Heart right ventricle (tissue), 16 donors: ENCODE results near the gene PABPN1. TPM values are rescaled to one million over a fixed set of nuclear protein-coding genes. Genes with fewer than 3 reads are reported as not detected.
"Not testable (repeated sequence)": the region's sequence is repeated elsewhere in the genome, so short reads cannot be mapped to it uniquely, and the experiment has no call there.

Source experiments
- ATAC-seq, 8 donors: fragments of 200-7000 bp; cut with Tn5 transposase; one replicate each; pipeline ENCODE4 v1.9.1; 2020; ENCODE audit warnings: mild to moderate bottlenecking in 8 of 8, moderate library complexity in 8 of 8, moderate number of reproducible peaks in 1 of 8
- DNase-seq, 2 donors: peaks; one replicate each; pipeline ENCODE4 v3.0.0-alpha.2; 2020
- H3K27ac ChIP-seq, 10 donors: fragments of 200-600 bp; sonication (generic) in 2 of 10; one replicate each; pipeline versions ENCODE4 v1.5.0 to v1.8.0; 2020 to 2022; ENCODE audit warnings: mild to moderate bottlenecking in 3 of 10
- H3K27me3 ChIP-seq, 7 donors: fragments of 200-600 bp; one replicate each; pipeline ENCODE4 v1.8.0; 2021 to 2022; ENCODE audit warnings: mild to moderate bottlenecking in 2 of 7
- H3K36me3 ChIP-seq, 9 donors: fragments of 200-600 bp; sonication (generic) in 1 of 9; one replicate each; pipeline versions ENCODE4 v1.5.0 to v1.8.0; 2020 to 2022; ENCODE audit warnings: mild to moderate bottlenecking in 2 of 9
- H3K4me1 ChIP-seq, 9 donors: fragments of 200-600 bp; sonication (generic) in 1 of 9; one replicate each; pipeline versions ENCODE4 v1.5.0 to v1.8.0; 2020 to 2022; ENCODE audit warnings: mild to moderate bottlenecking in 4 of 9
- H3K4me3 ChIP-seq, 10 donors: fragments of 200-600 bp; sonication (generic) in 2 of 10; one replicate each; pipeline versions ENCODE4 v1.5.0 to v1.8.0; 2020 to 2022; ENCODE audit warnings: mild to moderate bottlenecking in 7 of 10, moderate library complexity in 2 of 10
- H3K9me3 ChIP-seq, 11 donors: fragments of 200-600 bp in 10 of 11; sonication (generic) in 2 of 11; one replicate each; pipeline versions ENCODE4 v1.5.0 to v1.8.0; 2013 to 2022; ENCODE audit warnings: mild to moderate bottlenecking in 2 of 11, control low read depth in 1 of 11, moderate library complexity in 1 of 11
- WGBS, 2 donors: extraction: QIAGEN DNeasy Blood & Tissue Kit; methylation state at CpG; one replicate each; pipeline ENCODE4 v1.1.7; 2013; ENCODE audit warnings: inconsistent platforms in 1 of 2; 5-methylcytosine and 5-hydroxymethylcytosine counted together
- intact Hi-C, 10 donors: fragments of 100-400 bp; cut with DNase I; formaldehyde crosslinking; loops; one replicate each; pipeline versions ENCODE4 v1.11.1 to v1.14.2; 2022
- long read RNA-seq, 3 donors: library from polyadenylated mRNA; unstranded; transcript quantifications; one replicate each; pipeline ENCODE4 v2.0.0, GENCODE V29; 2020 to 2021
- polyA plus RNA-seq, 2 donors: library from polyadenylated mRNA; stranded (reverse); fragments of 200-250 nt; gene quantifications; one replicate each; pipeline ENCODE4 v1.2.3, GENCODE V29; 2013
- total RNA-seq, 10 donors: library from RNA; stranded (reverse); fragmentation: NEBNext Ultra II Directional in 3 of 10; extraction: Animal tissue kit (Norgen Biotek cat#: 25700) in 3 of 10; gene quantifications; one replicate each; pipeline versions ENCODE4 v1.2.1 to v1.2.4, GENCODE V29; 2021 to 2023
- TF ChIP-seq, protein P1 (sequence below), 9 donors: fragments of 200-600 bp; sonication (generic) in 2 of 9; IDR thresholded peaks; one replicate each; pipeline versions ENCODE4 v1.5.0 to v1.8.0; 2021 to 2022; ENCODE audit warnings: antibody characterized with exemption in 9 of 9, mild to moderate bottlenecking in 5 of 9, moderate library complexity in 1 of 9
- donor health status: Arrhythmogenic right ventricular cardiomyopathy.
- donor health status: ischemic (EF 13 %, LVEDD 7.1; RV severe dilation, severe dysfunction).
- donor health status: healthy with polysubstance abuse.
- donor health status: DM: no; HTN: yes; CAD: no.
- donor health status: DM: no; HTN: no; CAD: no.
- donor health status: ischemic (EF 25% LVEDD 6.9; RV normal size, moderate dysfunction).
- donor health status: ischemic (EF 25% LVEDD 5.7; RV mildly dilated, moderate dysfunction).
- donor health status: healthy.
- donor health status: DM: yes; HTN: yes; CAD: no.
- donor health status: Ischemic cardiomyopathy.
- donor health status: ischemic (EF 35%, LVEDD 5.7; RV mildly dilated, moderate dysfunction).
- donor health status: nonischemic (EF 11% LVEDD 7.7; RV severe dilation, severe dysfunction).
- donor health status: DM: yes; HTN: yes; CAD: no.
- donor health status: PGD.
- donor health status: ischemic (EF 29% LVEDD 5.4; RV normal size, mild dysfunction).
- donor health status: nonischemic (EF 23%, LVEDD 6.1; RV moderate dilation, normal function).

Gene PABPN1, protein sequence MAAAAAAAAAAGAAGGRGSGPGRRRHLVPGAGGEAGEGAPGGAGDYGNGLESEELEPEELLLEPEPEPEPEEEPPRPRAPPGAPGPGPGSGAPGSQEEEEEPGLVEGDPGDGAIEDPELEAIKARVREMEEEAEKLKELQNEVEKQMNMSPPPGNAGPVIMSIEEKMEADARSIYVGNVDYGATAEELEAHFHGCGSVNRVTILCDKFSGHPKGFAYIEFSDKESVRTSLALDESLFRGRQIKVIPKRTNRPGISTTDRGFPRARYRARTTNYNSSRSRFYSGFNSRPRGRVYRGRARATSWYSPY
- total RNA-seq (10 to 100 TPM; 57.0 to 96.1 (median 67.8) TPM), polyA plus RNA-seq (100 to 1,000 TPM in 1 of 2 donors, 10 to 100 TPM in 1; 67.0 to 196 TPM)
- long read RNA-seq, donor 1, transcript PABPN1-202 (6 exons, 2,768 nt) = minor isoform, 5 of 65 reads
- long read RNA-seq, donor 1, transcript PABPN1-201 (7 exons, 2,001 nt) = major isoform, 38 of 65 reads
- long read RNA-seq, donor 1, partial matches to known transcripts = 6 of 65 reads
- long read RNA-seq, donor 1, other reads (novel, unspliced or antisense) = 14 of 65 reads
- long read RNA-seq, donor 2, transcript PABPN1-202 (6 exons, 2,768 nt) = minor isoform, 6 of 49 reads
- long read RNA-seq, donor 2, transcript PABPN1-201 (7 exons, 2,001 nt) = major isoform, 18 of 49 reads
- long read RNA-seq, donor 2, partial matches to known transcripts = 5 of 49 reads
- long read RNA-seq, donor 2, other reads (novel, unspliced or antisense) = 19 of 49 reads
- long read RNA-seq, donor 3, partial matches to known transcripts = 1 of 22 reads
- long read RNA-seq, donor 3, other reads (novel, unspliced or antisense) = 21 of 22 reads

DNA sequence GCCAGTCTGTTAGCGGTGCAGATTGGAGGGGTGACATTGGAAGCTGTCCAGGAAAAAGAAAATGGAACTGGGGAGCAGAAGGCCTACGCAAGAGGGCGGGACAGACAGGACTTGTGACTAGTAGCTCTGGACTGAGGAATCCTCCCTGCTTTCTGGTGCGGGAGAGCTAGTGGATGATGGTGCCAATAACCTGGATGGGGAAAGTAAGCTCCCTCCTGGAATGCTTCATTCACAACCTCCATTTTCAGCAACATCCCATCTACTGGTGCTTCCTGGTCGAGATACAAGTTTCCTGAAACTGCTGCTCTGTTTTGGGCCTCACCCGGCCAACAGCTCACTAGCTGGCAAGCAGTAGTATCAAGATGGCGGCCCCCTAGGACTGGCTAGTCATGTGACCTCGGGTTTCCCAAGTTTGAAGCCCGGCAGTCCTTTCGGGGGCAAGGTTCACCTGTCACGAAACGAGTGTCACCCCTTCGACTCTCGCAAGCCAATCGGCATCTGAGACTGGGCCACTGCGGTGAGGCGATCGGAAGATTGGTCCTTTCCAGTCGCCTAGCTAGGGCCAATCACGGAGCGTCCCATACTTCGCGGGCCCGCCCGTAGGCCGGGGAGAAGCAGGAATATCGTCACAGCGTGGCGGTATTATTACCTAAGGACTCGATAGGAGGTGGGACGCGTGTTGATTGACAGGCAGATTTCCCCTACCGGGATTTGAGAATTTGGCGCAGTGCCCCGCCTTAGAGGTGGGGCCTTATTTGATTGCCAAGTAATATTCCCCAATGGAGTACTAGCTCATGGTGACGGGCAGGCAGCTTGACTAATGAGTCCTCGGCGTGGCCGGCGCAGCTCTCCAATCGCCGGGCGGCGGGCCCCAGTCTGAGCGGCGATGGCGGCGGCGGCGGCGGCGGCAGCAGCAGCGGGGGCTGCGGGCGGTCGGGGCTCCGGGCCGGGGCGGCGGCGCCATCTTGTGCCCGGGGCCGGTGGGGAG, at the start of gene PABPN1:
Gene PABPN1 (plus strand): TSS at position 874 of the 988 bp plus-strand sequence. CDS start 13 bp downstream, at position 887.
- intact Hi-C loops = loop anchor here in 9 of 10 donors (1.0 to 10.0 kb wide), 10 partner anchors 14 to 244 kb away; partner anchors contain the start of genes NGDN (in 7 of the 9), THTPA (in 4 of the 9), AP1G2 (in 2 of the 9) and BCL2L2 (in 2 of the 9)
- Histone ChIP-seq H3K9me3 (no peaks in the 10 kb centered on the region), H3K27ac (peak within 1 kb of the TSS; percentile 91 to 99 (median 96)), H3K4me1 (peaks cover 6 to 25% (median 21%) of the 10 kb centered on the region in 9 donors), H3K27me3 (no peaks in the 10 kb centered on the region), H3K36me3 (peaks cover 0 to 44% (median 24%) of the 10 kb centered on the region in 9 donors), H3K4me3 (peak within 1 kb of the TSS; percentile 80 to 96 (median 90))
- ATAC-seq (peak; percentile 94 to 98 (median 96)), DNase-seq (peak; percentile 97 to 99)
- 5% methylated on average over 42 to 63 of the region's 63 CpGs for WGBS, 2 donors
- TF ChIP-seq, protein P1, sequence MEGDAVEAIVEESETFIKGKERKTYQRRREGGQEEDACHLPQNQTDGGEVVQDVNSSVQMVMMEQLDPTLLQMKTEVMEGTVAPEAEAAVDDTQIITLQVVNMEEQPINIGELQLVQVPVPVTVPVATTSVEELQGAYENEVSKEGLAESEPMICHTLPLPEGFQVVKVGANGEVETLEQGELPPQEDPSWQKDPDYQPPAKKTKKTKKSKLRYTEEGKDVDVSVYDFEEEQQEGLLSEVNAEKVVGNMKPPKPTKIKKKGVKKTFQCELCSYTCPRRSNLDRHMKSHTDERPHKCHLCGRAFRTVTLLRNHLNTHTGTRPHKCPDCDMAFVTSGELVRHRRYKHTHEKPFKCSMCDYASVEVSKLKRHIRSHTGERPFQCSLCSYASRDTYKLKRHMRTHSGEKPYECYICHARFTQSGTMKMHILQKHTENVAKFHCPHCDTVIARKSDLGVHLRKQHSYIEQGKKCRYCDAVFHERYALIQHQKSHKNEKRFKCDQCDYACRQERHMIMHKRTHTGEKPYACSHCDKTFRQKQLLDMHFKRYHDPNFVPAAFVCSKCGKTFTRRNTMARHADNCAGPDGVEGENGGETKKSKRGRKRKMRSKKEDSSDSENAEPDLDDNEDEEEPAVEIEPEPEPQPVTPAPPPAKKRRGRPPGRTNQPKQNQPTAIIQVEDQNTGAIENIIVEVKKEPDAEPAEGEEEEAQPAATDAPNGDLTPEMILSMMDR (IDR thresholded peaks at IDR 0.05) = no peak

DNA sequence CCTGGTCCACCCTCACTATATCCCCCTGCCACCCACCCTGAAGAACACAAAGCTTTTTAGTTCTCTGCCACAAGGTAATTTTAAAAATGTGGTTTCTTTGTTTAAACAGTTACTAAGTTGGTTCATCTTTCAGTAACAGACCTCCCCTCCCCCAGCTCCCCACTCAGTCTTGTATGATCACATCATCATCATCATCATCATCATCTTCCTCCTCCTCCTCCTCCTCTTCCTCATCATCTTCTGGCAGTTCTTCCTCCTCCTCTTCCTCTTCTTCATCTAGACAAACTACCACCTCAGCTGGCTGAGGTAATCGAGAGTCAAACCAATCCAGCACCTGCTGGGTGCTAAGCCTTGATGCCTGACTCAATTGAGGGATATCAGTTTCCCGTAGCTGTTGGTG, 45.8 kb upstream of the PABPN1 start:
- TF ChIP-seq, protein P1 (IDR thresholded peaks at IDR 0.05) = no peak
- DNase-seq (no peak), ATAC-seq (no peak)
- 89 to 90% methylated on average over 2 of the region's 2 CpGs for WGBS, 2 donors
- Histone ChIP-seq H3K9me3 (no peaks in the 10 kb centered on the region), H3K4me1 (peaks cover 0 to 9% (median 0%) of the 10 kb centered on the region in 9 donors), H3K4me3 (no peak overlapping the region), H3K27ac (no peak overlapping the region), H3K27me3 (no peaks in the 10 kb centered on the region), H3K36me3 (peaks cover 0 to 21% (median 0%) of the 10 kb centered on the region in 9 donors)
- intact Hi-C loops = no loop called here

DNA sequence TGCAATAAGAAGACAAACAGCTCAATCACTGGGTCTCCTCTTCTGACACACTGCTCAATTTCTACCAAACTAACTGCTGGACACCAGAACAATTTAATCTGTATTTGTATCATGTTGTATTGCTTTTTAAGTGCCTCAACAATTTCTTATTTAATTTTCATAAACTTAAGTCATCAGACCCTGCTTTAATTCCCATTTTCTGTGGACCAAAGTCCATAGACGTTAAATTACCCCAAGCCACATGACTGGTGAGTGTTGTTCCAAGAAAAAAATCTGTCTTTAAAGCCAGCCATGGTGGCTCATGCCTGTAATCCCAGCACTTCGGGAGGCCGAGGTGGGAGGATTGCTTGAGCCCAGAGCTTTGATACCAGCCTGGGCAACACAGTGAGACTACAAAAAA, 44.1 kb upstream of the PABPN1 start:
- intact Hi-C loops = no loop called here
- H3K27ac ChIP-seq = no peak overlapping the region
- no peaks in the 10 kb centered on the region for H3K9me3 ChIP-seq
- no peak overlapping the region for H3K4me3 ChIP-seq
- H3K27me3 ChIP-seq = no peaks in the 10 kb centered on the region
- no peak for DNase-seq
- no peak for ATAC-seq
- H3K4me1 ChIP-seq = peaks cover 0 to 9% (median 0%) of the 10 kb centered on the region in 9 donors
- peaks cover 0 to 30% (median 4%) of the 10 kb centered on the region in 9 donors for H3K36me3 ChIP-seq
- TF ChIP-seq, protein P1 (IDR thresholded peaks at IDR 0.05) = no peak
- 86 to 88% methylated on average over 3 of the region's 3 CpGs for WGBS, 2 donors

DNA sequence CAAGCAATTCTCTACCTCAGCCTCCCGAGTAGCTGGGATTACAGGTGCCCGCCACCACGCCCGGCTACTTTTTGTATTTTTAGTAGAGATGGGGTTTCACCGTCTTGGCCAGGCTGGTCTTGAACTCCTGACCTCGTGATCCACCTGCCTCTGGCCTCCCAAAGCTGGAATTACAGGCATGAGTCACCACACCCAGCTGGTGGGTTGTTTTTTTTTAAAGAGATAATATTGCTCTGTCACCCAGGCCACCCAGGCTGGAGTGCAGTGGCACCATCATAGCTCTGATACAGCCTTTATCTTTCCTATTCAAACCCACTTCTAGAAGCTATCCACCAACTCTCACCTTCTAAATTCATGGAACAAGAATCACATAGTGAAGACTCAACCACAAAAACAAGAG, 43.3 kb upstream of the PABPN1 start:
- ATAC-seq, DNase-seq, H3K4me3 ChIP-seq, H3K27ac ChIP-seq, H3K9me3 ChIP-seq, H3K27me3 ChIP-seq, intact Hi-C loops: not testable (repeated sequence)
- Histone ChIP-seq H3K4me1 (peaks cover 0 to 12% (median 0%) of the 10 kb centered on the region in 9 donors), H3K36me3 (peaks cover 0 to 34% (median 4%) of the 10 kb centered on the region in 9 donors)
- 95 to 99% methylated on average over 6 of the region's 6 CpGs for WGBS, 2 donors
